Osteoblast (primary cell): ENCODE measurements around the gene IQCH. TPM values are rescaled to one million over a fixed set of nuclear protein-coding genes. Genes with fewer than 3 reads are reported as not detected.

Source experiments
- DNase-seq: peaks from one replicate; pipeline ENCODE4 v3.0.0; 2011; ENCODE audit warnings: low spot score, mixed read lengths; ENCODE audit not compliant: insufficient read length; ENCODE audit errors: missing footprints
- H2AFZ ChIP-seq: 2 replicates; pipeline ENCODE4 v1.6.0; 2011; ENCODE audit warnings: mild to moderate bottlenecking, low read length
- H3K27ac ChIP-seq: 2 replicates; pipeline ENCODE4 v1.5.1; 2011; ENCODE audit warnings: mild to moderate bottlenecking, low read depth, low read length, moderate library complexity
- H3K27me3 ChIP-seq: 2 replicates; pipeline ENCODE4 v1.6.0; 2012; ENCODE audit warnings: mild to moderate bottlenecking, control low read depth, inconsistent platforms, low read length, moderate library complexity; ENCODE audit not compliant: insufficient read depth
- H3K36me3 ChIP-seq: 2 replicates; pipeline ENCODE4 v1.5.1; 2011; ENCODE audit warnings: mild to moderate bottlenecking, low read length, control low read depth, moderate library complexity; ENCODE audit not compliant: insufficient read depth
- H3K4me1 ChIP-seq: 2 replicates; pipeline ENCODE4 v1.5.1; 2011; ENCODE audit warnings: mild to moderate bottlenecking, low read length, control low read depth, moderate library complexity; ENCODE audit not compliant: insufficient read depth
- H3K4me2 ChIP-seq: 2 replicates; pipeline ENCODE4 v1.6.0; 2011; ENCODE audit warnings: mild to moderate bottlenecking, low read length; ENCODE audit not compliant: insufficient read depth
- H3K4me3 ChIP-seq: fragments of 200-600 bp; sonication (generic); 3 replicates; pipeline ENCODE4 v1.5.1; 2012; ENCODE audit warnings: mild to moderate bottlenecking, low read length, inconsistent platforms; ENCODE audit not compliant: insufficient read depth
- H3K79me2 ChIP-seq: 2 replicates; pipeline ENCODE4 v1.6.0; 2012; ENCODE audit warnings: mild to moderate bottlenecking, low read length, control low read depth, inconsistent platforms; ENCODE audit not compliant: insufficient read depth
- H3K9me3 ChIP-seq: 2 replicates; pipeline ENCODE4 v1.5.1; 2011; ENCODE audit warnings: low read depth, low read length, control low read depth
- H4K20me1 ChIP-seq: 2 replicates; pipeline ENCODE4 v1.6.0; 2012; ENCODE audit warnings: mild to moderate bottlenecking, low read length, control low read depth; ENCODE audit not compliant: insufficient read depth
- CTCF ChIP-seq: IDR thresholded peaks from 2 replicates; pipeline ENCODE4 v1.5.1; 2011; ENCODE audit warnings: mild to moderate bottlenecking, low read depth, low read length, moderate library complexity; ENCODE audit errors: extremely low read depth
- total RNA-seq: library from RNA; depleted of rRNA; stranded (reverse); fragments of >200 nt; gene quantifications from 2 replicates; pipeline ENCODE4 v1.2.3, GENCODE V29; 2012

IQCH gene
- total RNA-seq, 1 donor = 5.8 TPM

- no peaks in the 10 kb centered on the region for H3K9me3 ChIP-seq
- H3K36me3 ChIP-seq = no peaks in the 10 kb centered on the region
- TF ChIP-seq CTCF = no peak
- no peaks in the 10 kb centered on the region for H3K79me2 ChIP-seq
- no peak overlapping the region for H3K4me3 ChIP-seq
- H3K27me3 ChIP-seq = no peaks in the 10 kb centered on the region
- peaks cover 2% of the 10 kb centered on the region for H3K4me1 ChIP-seq
- no peak overlapping the region for H3K4me2 ChIP-seq
- no peaks in the 10 kb centered on the region for H4K20me1 ChIP-seq
- no peak overlapping the region for H3K27ac ChIP-seq
- no peak for DNase-seq
- no peak overlapping the region for H2AFZ ChIP-seq
Measured at GRCh38 chr15:67327312-67327711, 72.7 kb downstream of the IQCH start.

- Histone ChIP-seq H4K20me1 (no peaks in the 10 kb centered on the region), H3K4me2 (no peak overlapping the region), H3K36me3 (no peaks in the 10 kb centered on the region), H3K9me3 (no peaks in the 10 kb centered on the region), H3K79me2 (no peaks in the 10 kb centered on the region), H3K4me3 (no peak overlapping the region), H3K27me3 (no peaks in the 10 kb centered on the region), H3K27ac (no peak overlapping the region), H3K4me1 (peaks cover 2% of the 10 kb centered on the region), H2AFZ (no peak overlapping the region)
- no peak for DNase-seq
- TF ChIP-seq CTCF = no peak
Measured at GRCh38 chr15:67327737-67328136, 73.2 kb downstream of the IQCH start.

- no peaks in the 10 kb centered on the region for H3K9me3 ChIP-seq
- H3K36me3 ChIP-seq = no peaks in the 10 kb centered on the region
- no peak overlapping the region for H3K27ac ChIP-seq
- no peaks in the 10 kb centered on the region for H3K27me3 ChIP-seq
- no peaks in the 10 kb centered on the region for H3K4me1 ChIP-seq
- H3K4me3 ChIP-seq = no peak overlapping the region
- H3K79me2 ChIP-seq = no peaks in the 10 kb centered on the region
- no peak for DNase-seq
- no peak overlapping the region for H3K4me2 ChIP-seq
- no peak for TF ChIP-seq CTCF
- H2AFZ ChIP-seq = no peak overlapping the region
- H4K20me1 ChIP-seq = no peaks in the 10 kb centered on the region
Measured at GRCh38 chr15:67329984-67330733, 75.6 kb downstream of the IQCH start.

GRCh38 chr15:67331676-67332075 lies 77.1 kb downstream of the IQCH start:
- no peaks in the 10 kb centered on the region for H3K27me3 ChIP-seq
- DNase-seq = no peak
- H3K36me3 ChIP-seq = no peaks in the 10 kb centered on the region
- H4K20me1 ChIP-seq = no peaks in the 10 kb centered on the region
- no peak overlapping the region for H3K4me3 ChIP-seq
- TF ChIP-seq CTCF = no peak
- no peaks in the 10 kb centered on the region for H3K9me3 ChIP-seq
- no peak overlapping the region for H3K4me2 ChIP-seq
- H3K4me1 ChIP-seq = no peaks in the 10 kb centered on the region
- no peak overlapping the region for H3K27ac ChIP-seq
- H2AFZ ChIP-seq = peak overlapping the region; percentile 30
- no peaks in the 10 kb centered on the region for H3K79me2 ChIP-seq
